Measurements from ENCODE around the gene ACOT7.

The ACOT7 gene

DNA sequence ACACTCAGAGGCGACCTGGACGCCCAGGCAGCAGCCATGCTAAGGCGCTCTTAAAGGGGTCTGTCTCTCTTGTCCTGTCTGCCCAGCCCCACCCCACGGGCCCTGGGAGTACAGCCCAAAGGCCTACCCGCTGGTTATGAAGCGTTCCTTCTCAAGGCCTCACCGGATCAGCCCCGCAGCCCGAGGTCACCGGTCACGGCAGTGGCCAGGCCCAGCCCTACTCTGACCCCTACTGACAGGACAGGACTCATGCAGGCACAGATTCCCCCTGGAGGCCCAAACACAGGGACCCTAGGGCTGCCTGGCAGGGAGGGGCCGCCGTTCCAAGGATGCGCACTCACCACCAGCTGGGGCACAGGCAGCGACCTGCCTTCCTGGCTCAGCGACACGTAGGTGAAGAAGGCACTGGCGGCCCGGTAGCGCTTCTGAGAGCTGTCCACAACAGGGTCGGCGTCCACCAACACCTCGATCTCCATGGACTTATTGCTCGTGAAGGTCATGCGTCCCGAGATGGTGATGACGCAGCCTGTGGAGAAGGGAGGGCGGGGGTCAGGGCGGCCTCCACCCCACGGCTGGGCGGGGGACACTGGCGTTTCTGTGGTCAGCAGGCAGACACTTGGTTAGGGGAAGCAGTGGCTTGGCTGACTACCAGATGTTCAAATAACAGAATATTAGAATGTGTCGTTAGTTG lies 112.7 kb downstream of the ACOT7 start:
- no peak for DNase-seq

DNA sequence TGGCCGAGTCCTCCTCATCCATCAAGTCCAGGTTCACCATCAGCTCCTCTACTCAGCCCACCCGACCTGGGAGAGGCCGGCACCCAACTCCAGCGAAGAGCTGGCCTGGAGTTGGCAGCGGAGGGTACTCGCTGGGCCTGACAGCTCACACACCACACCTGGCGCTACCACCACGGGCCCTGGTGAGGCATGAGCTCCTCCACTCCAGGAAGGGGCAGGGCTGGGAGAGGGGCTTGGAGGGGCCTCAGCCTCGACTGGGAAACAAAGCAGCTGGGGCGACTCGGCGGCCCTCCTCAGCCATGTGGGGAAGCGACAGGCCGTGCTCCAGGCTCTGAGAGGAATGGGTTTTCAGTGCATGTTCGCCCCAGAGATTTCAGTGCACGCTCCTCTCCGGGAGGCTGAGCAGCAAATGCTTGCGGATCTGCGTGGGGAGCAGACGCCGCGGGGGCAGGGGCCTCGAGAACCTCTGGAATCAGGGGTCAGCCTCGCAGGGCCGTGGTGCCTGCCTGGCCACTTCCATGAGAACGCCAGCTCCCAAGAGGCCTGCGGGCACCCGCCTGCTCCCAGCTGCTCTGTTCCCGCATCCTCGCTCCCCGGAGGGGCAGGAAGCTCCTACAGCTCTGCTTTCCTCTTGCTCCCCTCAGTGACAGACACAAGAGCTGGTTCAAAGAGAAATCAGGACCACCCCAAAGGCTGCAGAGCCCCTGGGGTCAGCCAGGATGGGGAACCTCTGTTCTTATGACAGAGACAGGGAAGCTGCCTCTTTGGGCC lies 113.8 kb downstream of the ACOT7 start:
- no peak for DNase-seq

DNA sequence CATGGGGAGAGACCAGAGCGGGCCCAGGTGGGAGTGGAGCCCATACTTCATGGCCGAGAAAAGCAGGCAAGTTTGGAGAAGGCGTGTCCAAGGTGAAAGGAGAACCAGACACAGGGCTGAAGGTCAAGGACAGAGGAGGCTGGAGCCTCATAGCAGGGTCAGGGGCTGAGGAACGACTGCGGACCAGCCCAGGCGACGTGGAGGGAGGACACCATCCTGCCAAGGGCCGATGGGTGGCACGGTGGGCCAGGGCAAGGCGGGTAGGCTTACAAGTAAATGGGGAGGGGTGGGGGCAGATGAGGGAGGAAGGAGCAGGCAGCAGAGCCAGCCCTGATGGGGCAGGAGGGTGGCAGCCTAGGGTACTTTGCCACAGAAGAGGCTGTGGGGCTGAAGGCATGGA lies 114.5 kb downstream of the ACOT7 start:
- no peak for DNase-seq

DNA sequence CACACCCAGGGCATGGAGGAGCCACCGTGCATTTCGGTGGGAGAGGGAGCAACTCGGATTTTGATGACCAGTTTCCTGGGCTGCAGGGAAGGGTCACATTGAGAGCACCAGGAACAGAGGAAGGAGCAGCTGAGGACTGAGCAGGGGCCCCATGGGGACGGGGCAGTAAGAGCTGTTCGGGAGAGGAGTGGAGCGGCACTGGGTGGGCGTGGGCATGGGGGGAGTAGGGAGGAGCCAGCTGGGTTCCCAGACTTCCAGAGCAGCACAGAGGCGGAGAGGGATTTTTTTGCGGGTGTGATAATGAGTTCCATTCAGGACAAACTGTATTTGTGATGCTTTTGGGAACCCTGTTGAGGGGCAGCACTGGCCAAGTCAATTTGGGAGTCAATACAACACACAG lies 115.3 kb downstream of the ACOT7 start:
- no peak for DNase-seq

DNA sequence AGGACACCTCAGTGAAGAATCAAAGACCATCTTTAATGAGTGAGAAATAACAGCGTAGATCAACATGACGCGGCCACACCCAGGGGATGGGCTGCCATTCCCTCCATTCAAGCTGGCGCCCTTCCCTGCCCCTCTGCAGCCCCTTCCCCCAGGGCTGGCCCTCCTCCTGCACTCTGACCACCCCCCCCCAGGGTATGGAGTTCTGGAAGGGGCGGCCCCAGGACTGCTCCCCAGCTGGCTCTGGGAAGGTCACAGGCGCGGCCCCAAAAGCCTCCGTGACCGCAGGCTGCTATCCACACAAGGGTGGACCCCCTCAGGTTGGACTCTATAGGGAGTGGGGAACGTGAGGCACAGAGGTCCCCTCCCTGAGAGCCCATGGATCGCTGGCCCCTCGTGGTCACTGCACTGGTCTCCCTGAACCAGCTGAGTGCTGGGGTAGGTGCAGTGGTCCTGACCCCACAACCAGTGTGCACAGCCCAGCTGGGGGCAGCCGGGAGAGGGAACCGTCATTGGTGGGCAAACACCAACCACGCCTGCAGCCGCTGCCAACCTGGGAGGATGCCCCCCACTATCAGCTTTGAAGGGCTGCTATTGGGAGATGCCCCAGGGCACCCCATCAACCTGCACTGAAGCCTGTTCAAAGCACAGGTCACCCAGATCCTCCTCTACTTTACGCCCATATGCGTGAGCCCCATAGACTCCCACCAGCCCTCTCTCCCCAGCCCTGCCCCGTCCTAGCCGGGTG lies 116.6 kb downstream of the ACOT7 start:
- no peak for DNase-seq

DNA sequence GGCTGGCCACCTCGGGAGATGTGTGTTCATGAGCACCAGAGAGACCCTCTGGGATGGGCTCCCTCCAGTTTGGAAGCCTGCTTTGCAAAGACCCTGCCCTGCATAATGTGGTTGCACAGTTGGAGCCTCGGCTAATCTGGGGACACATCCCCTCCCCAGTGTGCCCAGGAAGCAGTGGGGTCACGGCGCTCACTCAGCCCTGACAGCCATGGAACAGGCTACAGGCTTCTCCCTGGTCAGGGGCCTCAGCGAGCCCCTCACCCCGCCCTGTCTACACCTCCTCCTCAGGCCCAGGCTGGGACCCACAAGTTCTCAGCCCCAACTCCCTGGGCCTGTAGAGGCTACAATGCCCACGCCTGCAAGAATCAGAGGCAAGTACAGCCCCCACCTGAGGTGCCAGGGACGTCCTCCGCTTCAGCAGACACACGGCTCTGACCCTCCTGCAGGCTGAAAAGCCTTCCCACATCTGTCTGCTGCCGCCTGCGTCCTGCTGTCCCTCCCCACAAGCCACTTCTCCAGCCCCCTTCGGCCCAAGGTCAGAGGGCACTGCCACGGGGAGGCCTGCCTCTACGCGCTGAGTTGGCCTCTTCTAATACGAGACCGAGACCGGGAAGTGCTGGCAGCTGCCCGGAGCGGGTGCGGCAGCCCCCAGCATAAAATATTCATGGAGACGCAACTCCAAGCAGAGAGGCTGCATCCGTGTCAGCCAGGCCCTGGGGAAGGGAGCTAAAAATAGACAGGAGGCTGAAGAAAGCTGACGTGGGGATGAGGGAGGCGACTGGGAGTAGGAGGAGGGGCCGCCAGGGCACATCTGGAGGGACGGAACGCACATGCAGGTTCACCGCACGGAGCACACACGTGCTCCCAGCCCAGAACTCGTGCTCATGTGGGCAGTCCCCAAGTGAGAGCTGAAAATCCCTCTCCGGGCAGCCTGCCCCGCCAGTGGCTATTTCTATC lies 117.5 kb downstream of the ACOT7 start:
- DNase-seq, result no peak

DNA sequence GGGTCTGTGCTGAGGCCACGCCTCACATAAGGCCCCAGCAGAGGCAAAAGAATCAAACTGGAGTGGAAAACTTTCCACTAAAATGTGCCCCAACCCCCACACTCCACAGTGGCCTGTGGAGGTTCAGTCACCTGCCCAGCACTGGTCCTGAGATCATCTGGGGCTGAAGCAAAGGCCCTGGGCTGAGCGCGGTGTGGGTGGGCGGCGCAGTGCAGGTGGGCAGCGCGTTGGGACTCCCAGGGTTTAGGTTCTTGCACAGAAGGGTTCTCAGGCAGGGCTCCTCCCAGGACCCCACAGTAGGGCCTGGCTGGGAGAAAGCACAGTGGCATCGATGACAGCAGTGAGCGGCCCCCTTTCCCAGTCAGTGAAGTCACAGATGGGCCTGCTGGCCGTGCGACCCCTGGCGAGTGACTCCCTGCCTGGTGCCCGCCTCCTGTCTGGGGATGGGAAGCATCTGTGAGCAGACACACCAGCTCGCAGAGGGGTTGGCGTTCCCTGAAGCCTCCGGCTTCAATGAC lies 118.9 kb downstream of the ACOT7 start:
- no peak for DNase-seq

DNA sequence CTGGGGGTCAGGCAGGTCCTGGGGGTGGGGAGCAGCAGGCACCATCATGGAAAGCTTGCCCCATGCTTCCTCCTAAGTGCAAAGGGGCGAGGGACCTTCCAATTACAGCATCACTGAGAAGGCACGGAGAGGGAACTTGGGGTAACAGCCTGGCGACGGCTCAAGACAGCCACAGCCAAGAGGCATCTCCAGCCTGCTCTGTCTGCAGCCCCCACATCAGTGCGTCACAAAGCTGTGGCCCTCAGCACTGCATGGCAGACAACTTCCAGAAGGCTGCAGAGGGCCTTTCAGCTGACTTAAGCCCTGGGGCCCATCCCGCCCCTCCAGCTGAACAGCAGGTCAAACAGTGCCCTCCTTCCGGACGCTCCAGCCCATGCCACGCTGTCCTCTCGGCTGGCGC lies 119.5 kb downstream of the ACOT7 start:
- DNase-seq, result no peak

DNA sequence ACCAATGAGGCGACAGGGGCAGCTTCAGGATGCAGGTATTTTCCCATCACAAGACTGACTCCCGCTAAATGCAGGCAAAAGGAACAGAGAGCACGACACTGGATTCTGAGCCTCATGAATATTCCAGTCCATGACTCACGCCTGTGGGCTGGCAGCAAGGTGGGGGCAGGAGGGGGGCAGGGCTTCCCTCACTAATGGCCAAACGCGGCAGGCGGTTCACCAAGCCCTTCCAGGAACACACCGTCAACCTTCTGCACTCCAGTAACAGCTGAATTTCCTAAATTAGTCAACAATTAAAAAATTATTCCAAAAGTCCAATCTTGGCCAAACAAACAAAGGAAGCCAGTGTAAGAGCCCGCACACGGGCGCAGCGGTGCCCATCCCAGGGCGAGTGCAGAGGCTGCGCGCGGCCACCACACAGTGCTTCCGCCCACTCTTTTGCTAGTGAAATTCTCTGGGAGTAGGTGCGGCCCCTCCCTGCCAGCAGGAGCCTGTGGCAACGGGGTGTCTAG lies 120.1 kb downstream of the ACOT7 start:
- DNase-seq, result no peak

DNA sequence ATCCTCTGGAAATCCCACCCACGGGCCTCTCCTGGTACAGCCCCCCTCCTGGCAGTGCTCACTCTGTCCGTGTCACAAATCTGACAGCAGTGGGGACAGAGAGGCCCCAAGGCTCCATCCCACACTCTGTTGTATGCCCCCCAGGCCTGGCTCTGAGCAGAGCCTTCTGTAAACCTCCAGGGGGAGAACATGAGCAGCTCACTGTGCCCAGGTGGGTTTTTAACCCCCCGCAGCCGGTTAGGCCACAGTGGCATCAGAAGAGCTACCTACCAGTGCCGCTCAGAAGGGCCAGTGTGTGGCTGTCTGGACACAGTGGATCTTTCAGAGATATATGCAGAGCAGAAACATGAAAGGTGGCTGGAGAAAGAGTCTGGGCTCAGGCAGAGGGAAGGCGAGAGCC lies 120.7 kb downstream of the ACOT7 start:
- DNase-seq, result no peak

DNA sequence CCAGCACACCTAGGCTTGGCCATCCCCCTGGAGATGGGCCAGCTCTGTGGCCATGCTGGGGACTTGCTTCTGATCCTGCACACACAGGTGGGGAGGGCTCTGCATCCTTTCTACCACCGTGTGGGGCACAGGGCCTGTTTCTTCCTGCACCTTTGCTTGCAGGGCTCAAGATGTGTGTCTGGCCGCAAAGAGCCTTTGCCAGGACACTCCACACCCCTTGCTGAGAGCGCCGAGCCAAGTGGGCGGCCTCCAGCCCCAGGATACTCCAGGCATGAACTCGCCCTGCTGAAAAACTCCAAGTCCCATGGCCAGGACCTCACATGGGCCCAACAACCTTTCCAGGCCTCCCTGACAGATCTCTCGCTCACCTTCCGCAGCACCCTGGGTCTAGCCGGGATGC lies 121.1 kb downstream of the ACOT7 start:
- no peak for DNase-seq

DNA sequence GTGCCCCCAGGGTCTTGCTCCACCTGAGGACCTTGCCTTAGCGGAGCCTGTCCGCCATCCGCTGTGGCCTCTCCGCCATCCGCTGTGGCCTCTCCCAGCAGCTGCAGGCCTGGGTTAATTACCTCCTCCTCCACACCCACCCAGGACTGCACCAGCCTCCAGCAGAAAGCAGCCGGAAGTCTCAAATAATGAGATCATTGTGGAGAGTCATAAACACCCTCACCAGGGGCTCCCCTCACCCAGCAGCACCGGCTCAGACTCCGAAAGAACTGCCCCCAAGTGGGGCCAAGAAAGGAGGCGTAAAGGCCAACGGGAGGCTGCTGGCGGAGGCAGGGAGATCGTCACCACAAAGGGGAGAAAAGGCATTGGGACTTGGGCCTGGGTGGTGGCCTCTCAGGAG lies 122.0 kb downstream of the ACOT7 start:
- no peak for DNase-seq

DNA sequence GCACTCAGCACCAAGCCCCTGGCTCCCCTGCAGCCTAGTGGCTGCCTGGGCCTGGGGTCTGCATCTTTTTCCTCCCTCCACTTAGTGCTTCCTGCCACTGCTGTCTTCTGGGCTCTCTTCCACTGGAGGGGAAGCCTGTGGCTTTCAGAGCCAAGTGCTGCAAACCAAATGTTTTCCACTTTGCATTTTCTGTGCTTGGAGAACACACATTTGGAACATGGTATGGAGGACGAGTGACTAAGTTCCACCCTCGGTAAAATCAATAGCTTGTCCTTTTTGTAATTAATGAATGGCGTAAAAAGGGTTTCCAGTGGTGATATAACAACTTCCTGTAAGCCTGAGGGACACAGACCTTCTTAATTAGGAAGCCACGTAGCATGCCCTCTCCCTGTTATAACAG lies 122.6 kb downstream of the ACOT7 start:
- DNase-seq, result no peak

DNA sequence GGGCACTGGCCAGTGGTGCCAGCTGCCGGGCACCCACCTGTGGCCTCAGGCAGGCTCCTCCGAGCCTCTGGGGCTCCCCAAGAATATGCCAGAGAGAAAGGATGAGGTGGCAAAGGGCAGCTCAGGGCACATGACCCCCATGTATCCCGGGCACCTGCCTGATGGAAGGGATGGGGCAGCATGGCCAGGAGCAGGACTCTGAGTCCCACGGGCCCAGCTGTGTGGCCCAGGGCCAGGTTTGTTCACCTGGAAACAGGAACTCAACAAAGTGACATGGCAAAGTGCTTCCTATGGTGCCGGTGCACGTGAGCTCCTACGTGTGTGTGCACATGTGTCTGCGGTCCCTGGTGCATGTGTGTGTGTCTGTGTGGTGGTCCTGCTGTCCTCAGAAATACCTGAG lies 123.2 kb downstream of the ACOT7 start:
- DNase-seq, result no peak

DNA sequence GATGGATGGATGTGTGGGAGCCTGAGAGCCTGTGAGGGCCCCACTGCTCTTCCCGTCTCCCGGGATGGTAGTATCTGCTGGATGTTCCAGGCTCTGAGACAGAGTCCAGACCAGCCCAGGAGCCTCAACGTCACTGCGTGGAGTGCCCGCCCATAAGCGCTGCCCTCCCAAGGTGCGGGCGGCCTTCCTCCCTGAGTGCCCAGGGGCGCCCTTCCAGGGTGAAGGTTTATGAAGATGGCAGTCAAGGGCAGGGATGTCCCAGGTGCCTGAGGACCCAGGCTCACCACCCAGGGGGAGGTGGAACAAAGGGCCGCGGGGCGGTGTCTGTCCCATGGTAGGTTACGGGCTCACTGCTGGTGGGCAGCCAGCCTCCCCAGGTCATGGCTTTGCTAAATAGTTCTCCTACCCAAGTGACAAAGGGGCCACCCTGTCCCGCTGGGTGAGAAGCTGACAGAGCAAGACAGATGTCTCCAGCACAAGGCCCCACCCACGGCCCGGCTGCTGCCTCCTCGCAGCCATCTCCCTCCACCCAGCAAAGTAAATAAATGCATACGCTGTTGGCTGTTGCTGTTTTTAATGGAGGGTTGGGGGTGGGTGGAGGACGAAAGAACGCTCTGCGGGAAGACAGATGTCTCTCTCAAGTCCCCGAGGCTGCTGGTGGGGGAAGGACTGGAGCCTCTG lies 123.7 kb downstream of the ACOT7 start:
- no peak for DNase-seq

DNA sequence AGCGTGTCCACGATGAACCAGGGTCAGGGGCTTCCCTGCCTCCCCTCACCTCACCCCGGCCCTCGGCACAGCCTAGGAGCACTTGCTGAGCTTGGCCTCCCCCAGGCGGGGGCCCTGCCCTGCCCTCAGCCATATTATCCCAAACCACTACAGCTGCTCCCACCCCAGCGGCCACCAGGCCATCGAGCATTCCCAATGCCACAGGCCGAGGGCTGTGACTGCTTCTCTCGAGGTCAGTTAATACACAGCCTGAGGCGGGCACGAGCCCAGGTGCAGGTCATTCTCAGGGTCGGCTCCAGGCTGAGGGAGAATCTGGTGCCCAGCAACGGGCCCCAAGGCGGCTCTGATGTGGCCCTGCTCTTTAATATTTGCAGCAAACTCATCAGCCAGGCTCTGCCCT lies 124.3 kb downstream of the ACOT7 start:
- no peak for DNase-seq

DNA sequence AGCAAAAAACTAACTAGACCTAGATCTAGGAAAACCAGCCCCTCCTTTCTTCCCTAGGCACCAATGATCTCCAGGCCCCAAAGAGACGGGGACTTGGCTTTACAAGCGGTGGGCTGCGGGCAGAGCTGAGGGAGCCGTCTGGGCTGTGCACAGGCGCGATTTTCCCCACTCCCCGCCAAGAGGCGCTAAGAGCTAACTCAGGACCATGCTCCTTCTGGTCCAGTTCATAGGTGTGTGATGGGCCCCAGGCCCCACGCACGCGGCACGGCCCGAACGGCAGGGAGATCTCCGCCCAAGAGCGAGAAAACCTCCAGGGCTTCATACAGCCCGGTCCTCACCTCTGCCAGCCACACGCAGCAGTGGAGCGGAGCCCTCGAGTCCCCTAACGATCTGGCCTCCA lies 125.2 kb downstream of the ACOT7 start:
- DNase-seq, result no peak

DNA sequence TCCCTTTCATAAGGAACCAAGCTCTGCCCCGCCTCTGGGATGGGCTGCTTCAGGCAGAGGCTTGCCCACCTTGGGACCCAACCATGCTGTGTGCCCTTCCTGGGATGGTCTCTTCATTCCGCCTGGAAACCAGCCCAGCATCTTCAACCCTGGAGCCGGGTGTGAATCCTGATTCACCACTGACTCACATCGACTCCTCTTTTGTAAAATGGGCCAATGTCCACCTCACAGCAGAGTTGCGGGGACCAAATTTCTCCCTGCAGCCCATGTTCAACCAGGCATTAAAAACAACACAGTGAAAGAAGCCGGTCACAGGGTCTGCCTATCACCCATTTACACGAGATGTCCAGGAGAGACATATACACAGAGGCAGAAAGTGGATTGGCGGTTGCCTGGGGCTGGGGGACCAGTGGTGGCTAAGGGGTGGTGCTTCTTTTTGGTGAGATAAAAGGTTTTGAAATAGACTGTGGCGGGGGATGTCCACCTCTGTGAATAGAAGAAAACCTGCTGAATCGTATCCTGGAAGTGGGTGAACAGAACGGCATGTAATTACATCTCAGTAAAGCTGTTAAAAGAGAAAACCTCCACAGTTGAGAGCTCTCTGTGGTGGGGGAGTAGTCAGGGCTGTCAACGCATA lies 125.8 kb downstream of the ACOT7 start:
- DNase-seq, result no peak

DNA sequence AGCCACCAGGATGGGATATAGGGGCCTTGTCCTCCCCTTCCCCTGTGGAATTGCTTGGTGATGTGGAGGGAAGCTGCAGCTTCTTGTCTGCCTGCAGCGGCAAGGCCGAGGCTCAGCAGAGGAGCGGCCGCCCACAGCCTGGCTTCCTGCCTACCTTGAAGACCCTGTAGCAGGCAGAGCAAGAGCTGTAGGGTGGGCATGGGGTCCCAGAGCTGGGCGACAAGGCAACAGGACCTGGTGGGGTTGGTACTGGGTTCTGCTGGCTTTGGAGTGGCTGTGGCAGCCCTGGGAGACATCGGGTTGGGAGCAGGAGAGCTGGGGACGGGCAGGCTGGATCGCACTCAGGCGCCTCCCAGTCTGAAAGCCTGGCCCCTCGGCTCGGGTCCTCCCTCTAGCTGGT lies 126.9 kb downstream of the ACOT7 start:
- DNase-seq, result no peak

DNA sequence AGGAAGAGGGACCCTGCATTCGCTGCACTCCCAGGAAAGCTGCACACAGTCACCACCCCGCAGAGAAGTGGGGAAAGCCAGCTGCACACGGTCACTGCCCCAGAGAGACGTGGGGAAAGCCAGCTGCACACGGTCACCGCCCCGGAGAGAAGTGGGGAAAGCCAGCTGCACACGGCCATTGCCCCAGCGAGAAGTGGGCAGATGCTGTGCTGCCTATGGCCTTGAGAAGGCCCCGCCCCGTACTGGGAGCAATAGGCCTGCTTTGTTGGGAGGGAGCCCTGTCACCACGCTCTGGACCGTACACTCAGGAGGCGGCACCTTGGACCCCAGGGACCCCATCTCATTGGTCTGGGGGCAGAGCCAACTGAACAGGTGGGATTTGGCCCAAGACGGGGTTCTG lies 128.4 kb downstream of the ACOT7 start:
- DNase-seq, result no peak

DNA sequence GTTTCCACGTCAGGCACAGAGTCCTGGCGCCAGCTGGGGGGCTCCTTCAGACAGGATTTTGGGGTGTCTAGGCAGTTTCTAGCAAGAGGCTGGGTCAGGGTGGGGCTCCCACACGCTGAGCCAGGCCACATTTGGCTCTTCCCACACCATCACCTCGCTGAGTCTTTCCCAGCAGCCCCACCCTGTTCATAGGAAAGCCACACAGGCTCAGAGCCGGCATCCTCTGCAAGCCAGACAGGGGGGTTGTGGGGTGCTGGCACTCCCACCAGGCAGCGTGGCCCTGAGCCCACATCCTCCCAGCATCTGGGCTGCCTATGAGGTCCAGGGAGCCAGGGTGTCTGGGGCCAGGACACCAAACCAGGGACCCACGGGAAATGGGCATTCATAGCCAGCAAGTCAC lies 129.9 kb downstream of the ACOT7 start:
- no peak for DNase-seq

Measured in CD4-positive, alpha-beta T cell treated with Interferon alpha-2 for 1 hour (primary cell).